TTC549 (cell line): Measurements from ENCODE around the gene RPL10A.
"Not testable (repeated sequence)": the region's sequence is repeated elsewhere in the genome, so short reads cannot be mapped to it uniquely, and the experiment has no call there.

Experiments used
- FAIRE-seq: peaks from 2 replicates; lab custom pipeline; 2012; peaks lifted over from hg19 to GRCh38; lab: Jason Lieb, UNC

The RPL10A gene

DNA sequence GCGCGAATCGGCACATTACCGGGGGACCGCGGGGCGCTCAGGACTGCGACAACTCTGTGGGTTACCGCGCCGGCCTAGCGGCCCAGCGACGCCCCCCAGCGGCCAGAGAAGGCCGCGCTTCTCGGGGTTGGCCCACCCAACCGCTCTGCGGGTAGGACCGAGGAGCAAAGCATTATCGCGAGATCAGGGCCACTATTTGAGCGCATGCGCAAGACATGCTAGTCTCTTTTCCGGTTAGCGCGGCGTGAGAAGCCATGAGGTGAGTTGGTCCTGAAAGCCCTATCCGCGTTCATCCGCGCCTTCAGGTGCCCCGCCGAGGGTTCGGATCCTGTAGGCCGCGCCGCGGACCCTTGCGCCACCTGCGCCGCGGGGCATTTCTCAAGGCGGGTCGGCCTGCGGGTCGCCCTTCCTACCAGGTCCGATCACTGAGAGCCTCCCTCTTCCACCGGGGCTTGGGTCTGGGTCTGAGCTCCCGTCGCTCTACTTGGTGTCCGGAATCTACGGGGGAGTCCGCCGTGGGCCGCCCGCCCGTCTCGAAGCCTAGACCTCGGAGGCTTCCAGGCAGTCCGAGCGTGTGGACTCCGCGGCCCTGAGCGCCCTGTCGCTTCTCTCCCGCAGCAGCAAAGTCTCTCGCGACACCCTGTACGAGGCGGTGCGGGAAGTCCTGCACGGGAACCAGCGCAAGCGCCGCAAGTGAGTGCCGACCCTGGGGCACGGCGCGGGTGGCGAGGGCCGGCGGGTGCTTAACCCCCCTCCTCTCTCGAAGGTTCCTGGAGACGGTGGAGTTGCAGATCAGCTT lies at the start of gene RPL10A:
TSS of gene RPL10A (plus strand) at position 221 of the 799 bp plus-strand sequence. CDS start at position 255, 34 bp downstream.
- FAIRE-seq = no peak

DNA sequence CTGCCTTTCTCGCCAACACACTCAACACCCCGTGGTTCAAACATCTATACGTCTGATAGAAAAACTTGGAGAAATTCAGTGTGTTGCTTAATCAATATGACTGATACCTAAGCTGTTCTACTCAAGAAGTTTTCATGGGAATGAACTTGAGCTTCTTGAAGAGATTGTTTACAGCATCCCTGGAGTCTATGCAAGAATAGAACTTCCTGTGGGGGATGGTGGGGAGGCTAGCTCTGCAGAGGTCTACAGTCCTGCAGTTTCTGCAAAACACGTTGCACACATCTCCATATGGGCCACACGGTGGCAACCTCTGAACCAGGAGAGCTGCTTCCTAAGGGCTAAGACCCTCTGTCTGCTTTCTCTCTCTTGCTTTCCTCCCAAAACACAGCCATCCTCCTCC lies 48.8 kb upstream of the RPL10A start:
- FAIRE-seq = no peak

DNA sequence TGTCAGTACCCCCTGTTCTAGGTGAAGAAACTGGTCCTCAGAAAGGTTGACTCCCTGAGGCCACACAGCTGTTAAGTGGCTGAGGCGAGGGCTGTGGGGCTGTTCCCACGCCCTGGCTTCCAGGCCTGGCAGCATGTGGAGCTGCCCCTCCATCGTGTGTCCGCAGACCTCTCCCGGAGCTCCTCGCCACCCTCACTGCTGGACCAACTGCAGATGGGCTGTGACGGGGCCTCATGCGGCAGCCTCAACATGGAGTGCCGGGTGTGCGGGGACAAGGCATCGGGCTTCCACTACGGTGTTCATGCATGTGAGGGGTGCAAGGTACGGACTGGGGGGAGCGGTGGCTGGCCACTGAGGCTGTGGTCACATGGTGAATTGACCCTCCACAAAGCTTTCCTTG lies 48.2 kb upstream of the RPL10A start:
- FAIRE-seq = no peak

DNA sequence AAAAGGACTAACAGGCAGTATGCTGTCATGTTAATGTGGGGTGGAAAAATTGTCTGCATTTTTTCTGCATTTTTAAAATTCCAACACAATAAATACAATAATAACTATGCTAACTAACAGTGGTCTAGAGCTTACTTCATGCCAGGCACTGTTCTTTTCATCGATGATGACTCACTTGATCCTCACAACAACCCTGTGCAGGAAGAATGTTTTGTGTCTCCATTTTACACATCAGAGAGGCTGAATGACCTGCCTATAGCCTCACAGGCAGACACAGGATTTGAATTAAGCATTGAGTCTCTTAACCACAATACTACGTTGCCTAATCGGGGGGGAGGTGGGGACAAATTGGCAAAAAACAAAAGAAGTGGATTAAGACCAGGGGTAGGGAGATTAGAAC lies 42.9 kb upstream of the RPL10A start:
- FAIRE-seq = no peak

DNA sequence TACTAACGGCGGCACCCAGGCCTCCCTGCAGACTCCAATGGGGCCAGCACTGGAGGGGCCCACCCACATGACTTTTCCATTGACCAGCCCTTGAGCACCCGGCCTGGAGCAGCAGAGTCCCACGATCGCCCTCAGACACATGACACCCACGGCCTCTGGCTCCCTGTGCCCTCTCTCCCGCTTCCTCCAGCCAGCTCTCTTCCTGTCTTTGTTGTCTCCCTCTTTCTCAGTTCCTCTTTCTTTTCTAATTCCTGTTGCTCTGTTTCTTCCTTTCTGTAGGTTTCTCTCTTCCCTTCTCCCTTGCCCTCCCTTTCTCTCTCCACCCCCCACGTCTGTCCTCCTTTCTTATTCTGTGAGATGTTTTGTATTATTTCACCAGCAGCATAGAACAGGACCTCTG lies 42.1 kb upstream of the RPL10A start:
- FAIRE-seq = no peak

DNA sequence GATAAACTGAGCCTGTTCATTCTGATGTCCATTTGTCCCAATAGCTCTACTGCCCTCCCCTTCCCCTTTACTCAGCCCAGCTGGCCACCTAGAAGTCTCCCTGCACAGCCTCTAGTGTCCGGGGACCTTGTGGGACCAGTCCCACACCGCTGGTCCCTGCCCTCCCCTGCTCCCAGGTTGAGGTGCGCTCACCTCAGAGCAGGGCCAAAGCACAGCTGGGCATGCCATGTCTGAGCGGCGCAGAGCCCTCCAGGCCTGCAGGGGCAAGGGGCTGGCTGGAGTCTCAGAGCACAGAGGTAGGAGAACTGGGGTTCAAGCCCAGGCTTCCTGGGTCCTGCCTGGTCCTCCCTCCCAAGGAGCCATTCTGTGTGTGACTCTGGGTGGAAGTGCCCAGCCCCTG lies 40.8 kb upstream of the RPL10A start:
- no peak for FAIRE-seq

DNA sequence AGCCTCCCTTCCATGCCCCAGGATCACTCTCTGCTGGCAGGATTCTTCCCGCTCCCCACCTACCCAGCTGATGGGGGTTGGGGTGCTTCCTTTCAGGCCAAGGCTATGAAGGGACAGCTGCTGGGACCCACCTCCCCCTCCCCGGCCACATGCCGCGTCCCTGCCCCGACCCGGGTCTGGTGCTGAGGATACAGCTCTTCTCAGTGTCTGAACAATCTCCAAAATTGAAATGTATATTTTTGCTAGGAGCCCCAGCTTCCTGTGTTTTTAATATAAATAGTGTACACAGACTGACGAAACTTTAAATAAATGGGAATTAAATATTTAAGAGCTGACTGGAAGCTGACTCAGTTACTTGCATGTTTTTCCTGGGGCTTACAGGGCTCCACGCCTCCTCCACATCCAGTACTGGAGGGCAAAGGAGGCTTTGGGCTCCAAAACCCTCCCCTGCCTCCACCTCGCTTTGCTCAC lies 40.3 kb upstream of the RPL10A start:
- FAIRE-seq = no peak

DNA sequence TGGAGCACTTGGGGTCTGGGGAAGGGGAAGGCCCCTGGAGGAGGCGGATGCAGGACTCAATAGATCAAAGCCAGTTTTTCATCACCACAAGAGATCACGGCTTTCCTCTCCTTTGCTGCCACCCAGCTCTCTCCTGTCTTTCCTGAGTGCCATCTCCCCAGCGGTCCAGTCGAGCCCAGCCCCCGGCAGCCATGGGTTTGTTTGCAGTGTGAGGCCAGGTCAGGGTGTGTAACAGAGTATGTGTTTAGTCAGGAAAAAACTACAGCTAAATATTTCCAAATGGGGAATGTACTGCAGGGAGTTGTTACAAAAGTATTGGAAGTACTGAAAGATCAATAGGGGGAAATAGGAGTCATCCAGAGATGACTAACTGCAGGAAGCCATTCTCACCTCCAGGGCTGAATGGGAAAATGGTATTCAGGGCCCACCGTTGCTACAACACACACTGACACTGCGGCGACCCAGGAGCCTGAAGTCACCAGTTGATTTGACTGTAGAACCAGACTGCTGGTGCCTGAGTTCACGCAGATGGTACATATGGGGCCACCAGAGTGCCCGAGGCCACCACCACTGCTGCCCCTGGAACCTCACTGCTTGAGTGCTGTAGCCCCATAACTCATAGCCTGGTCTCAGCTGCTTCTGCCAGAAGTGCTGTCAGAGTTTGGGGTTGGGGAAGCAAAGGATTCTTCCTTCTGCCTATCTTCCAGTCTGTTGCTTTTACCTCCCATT lies 39.6 kb upstream of the RPL10A start:
- FAIRE-seq = no peak

DNA sequence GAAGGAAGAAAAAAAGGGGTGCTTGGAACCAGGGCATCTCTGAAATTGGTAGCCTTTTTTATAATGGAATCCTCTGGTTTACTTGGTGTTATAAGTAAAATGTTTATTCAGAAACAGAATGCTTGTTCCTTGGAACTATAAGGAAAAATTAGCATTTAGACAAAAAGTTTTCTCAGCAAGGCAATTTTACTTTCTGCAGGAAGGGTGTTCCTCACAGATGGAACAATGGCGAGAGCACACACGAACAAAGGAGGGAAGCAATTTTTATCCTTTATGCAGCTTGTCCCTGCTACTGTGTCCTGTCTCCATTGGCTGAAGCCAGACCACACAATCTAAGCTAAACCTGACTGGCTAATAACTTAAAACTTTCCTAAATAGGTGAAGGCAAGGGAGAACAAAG lies 38.7 kb upstream of the RPL10A start:
- FAIRE-seq = no peak

DNA sequence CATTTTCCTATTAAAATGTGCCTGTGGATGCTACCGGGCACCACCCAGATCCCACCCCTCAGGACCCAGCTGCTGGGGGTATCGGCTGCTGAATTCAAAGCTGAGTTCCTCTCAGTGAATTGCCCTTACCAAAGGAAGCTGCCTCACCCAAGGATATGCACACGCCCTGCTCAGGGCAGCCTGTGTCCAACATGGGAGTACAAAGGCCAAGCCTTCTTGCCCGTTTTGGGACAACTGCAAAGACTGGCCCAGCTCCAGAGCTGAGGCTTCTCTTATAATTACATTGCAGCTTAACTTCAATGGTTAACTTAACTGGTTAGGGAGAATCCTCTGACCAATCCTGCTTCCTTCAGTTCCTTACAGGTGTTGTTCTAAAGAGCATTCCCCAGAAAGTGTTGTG lies 35.9 kb upstream of the RPL10A start:
- FAIRE-seq = no peak

DNA sequence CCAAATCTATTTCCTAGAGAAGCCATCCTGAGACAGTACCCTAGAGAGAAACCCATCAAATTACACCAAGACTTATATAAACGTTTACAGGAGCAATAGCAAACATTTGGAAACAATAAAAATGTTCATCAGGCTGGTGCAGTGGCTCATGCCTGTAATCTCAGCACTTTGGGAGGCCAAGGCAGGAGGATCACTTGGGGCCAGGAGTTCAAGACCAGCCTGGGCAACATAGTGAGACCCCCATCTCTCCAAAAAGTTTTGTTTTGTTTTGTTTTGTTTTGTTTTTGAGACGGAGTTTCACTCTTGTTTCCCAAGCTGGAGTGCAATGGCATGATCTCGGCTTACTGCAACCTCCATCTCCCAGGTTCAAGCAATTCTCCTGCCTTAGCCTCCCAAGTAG lies 35.5 kb upstream of the RPL10A start:
- FAIRE-seq = not testable (repeated sequence)

DNA sequence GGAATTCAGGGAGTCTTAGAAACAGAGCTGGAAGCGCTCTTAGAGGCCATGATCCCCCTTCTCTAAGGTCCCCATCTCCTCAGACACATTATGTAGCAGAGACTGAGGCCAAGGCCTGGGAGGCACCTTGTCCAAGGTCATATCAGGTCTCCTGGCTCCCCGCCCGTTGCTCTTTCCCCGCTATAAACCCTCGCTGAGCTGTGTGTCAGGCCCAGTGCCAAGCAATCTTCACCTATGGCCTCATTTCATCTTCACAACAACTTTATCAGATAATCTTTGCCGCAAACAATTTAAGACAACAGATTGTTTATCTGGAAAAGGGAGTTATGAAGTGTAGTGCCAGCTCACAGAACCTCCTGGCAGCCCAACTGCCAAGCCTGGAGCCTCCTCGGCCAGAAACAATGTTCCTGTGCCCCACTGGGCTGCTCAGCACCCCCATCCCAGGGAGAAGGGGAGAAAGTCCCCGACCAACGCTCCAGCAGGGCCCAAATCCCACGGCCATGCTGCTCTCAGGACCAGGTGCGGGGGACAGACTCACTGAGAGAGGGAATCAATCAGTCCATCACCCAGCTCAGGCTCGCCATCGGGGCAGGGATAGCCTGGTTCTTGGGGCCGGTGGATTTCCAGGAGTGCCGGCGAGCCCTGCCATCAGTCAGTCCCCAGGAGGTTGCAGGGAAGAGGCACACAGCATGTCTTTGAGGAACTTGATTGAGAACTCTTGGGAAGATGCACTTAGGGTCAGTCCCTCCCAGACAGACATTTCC lies 32.9 kb upstream of the RPL10A start:
- FAIRE-seq = no peak

DNA sequence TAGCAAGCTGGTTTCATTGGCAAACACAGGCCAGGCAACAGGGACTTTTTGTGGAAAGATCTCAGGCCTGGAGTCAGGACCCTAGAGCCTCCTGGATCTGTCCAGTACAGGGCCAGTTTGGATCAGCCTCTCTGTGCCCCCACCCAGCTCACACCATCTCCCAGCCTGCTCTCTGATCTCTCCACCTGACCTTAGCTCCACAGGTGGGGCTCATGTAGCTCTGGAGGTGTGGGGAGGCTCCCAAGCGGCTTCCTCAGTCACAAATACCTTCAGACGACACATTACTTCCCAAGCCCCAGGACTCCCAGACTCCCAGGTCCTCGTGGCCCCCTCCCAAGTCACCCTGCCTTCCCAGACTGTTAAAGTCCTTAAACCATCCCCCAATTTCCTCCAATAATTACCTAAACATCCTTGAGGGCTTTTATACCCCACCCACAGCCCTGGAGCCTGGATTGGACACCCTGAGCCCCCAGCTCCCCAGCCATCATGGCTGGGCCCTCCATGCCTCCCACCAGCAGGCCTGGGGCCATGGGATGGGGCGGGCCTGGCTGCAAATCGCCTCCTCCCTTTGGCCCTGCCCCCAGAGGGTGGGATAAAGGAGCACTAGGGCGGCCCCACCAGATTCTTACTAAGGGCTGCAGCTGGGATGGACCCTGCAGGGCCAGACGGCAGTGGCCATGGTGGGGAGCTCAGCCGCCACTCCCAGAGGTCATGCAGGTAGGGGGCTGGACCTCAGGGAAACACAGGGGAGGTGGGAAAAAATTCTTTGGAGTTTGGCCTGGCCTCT lies 31.9 kb upstream of the RPL10A start:
- no peak for FAIRE-seq

DNA sequence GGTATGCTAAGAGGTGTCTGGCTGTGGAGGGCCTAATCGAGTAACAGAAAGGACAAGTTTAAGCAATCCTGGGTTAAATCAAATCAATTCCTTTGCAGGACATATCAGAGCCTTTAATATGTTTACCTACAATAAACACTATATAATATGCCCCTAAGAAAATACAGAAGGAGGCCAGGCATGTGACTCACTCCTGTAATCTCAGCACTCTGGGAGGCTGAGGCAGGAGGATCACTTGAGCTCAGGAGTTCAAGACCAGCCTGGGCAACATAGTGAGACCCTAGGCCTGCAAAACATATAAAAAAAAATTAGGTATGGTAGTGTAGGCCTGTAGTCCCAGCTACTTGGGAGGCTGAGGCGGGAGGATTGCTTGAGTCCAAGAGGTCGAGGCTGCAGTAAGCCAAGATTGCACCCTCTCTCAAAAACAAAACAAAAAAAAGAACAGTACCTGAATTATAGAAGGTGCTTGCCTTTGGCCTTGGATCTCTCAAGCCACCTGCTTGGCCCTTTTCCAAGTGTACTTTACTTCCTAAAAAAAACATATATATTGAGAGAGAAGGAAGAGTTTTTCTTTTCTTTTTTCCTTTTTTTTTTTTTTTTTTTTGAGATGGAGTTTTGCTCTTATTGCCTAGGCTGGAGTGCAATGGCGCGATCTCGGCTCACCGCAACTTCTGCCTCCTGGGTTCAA lies 29.7 kb upstream of the RPL10A start:
- FAIRE-seq = not testable (repeated sequence)

DNA sequence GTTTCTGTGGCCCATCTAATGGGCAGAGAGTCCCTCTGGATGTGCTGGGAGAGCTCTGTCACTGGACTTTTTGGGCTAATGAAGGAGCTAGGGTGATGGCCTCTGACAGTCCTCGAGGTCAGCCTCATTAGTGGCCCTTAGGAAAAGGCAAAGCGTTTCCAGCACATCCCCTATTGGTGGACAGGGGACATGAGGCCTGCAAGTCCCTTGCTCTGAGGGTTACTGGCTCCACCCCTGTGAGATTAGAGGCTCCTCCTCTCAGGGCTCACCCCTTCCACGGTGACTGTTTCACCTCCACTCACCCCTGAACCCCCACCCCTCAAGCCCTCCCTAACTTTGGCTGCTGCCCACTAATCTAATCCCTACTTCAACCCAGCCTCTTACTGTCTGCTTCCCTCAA lies 28.9 kb upstream of the RPL10A start:
- no peak for FAIRE-seq

DNA sequence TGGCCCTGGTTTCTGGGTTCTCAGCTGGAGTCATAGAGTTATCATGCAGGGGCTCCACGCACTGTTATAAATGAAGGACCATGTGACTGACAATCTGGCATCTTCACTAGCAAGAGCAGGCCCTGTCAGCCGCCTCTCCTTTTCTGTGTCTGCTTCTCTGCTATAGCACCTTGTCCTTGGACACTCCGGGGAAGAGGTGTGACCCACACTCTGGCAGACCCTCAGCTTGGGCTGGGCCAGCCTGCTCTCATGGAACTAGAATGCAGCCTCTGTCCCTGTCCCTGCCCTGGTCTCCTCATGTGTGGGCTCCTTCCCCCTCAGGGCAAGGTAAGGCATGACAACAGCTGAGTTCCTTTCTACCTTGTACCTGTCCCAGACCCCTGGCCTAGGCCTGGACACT lies 27.0 kb upstream of the RPL10A start:
- FAIRE-seq = no peak

DNA sequence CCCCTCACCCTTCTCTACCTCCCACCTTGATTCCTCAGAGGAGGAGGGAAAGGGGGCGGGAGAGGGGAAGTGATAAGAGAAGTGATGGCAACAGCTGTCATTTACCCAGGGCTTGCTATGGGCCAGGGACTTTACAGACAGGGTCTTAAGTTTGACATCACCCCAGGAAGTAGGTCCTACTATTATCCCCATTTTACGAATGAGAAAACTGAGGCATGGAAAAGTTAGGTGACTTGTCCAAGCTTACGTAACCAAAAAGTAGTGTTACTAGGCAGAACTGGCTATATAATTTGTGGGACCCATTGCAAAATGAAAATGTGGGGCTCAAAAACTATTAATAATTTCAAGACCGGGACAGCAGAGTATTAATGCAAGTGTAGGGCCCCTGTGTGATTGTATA lies 26.6 kb upstream of the RPL10A start:
- no peak for FAIRE-seq

DNA sequence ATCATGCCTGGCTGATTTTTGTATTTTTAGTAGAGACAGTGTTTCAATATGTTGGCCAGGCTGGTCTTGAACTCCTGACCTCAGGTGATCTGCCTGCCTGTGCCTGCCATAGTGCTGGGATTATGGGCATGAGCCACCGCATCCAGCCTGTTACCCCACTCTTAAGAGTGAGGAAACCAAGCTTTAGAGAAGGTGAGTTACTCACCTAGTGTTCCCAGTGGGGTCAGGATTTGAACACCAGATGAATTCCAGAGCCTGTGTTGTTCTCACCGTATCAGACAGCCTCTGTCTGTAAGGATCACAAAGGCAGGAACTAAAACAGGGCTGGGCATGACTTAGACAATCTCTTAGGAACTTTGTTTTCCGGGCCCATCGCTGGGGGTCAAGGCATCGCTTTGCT lies 25.5 kb upstream of the RPL10A start:
- no peak for FAIRE-seq

DNA sequence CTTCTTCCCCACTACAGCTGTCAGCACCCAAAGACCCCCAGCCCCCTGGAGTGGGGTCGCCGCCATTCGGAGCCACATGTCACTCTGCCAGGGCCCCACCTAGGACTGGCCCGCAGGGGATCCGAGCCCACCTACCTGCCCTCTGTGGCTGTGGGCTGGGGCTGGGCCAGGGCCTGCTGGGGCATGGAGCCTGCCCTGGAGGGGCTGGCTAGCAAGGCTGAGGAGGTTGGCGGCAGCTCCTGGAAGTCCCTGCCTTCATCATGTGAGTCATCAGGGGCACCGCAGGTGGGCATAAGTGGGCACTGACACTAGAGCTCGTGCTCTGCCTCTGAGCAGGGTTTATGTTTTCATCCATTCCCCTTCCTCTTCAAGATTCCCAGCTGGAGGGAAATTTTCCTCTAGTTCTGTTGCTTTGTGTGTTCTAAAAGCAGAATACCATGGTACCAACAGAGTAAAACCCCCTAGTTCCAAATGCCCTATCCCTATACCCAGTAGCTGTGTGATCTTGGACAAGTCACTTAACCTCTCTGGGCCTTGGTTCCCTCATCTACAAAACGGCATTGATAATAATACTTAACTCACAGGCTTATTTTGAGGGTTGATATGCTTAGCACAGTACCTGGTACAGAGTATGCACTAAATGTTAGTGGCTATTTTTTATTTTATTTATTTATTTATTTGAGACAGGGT lies 24.7 kb upstream of the RPL10A start:
- no peak for FAIRE-seq

DNA sequence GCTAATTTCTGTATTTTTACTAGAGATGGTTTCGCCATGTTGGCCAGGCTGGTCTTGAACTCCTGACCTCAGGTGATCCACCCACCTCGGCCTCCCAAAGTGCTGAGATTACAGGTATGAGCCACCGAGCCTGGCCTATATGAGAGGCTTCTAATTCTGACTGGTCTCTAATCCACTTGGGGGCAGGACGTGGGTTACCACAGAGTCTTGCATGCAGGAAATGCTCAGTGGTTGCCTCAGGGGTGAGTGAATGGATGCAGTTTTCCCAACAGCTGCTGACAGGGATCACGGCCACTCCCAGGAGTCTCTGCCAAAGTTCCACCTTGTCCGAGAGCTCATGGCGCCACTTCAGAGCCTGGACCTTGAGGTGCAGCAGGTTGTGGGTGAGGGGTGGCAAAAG lies 22.5 kb upstream of the RPL10A start:
- FAIRE-seq = no peak

DNA sequence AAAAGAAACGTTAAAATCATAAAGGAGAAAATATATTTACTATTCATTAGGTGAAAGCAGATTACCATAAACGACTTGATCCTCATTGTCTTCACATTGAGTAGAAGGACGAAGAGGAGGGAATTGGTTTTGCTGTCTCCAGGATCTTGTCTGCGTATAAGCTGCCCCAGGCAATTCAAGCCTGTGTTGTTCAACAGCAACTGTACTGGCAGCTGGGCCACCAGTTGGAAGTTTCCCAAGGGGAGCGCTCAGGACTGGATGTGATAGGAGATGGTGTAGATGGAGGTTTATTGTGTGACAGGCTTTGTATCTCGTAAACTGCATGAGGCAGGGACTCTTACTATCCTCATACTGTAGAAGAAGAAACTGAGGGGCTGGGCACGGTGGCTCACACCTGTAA lies 20.0 kb upstream of the RPL10A start:
- FAIRE-seq = no peak
